CD14-positive monocyte (primary cell): ENCODE data around the gene GRAP. TPM values are rescaled to one million over a fixed set of nuclear protein-coding genes. Genes with fewer than 3 reads are reported as not detected.

Experiments
- DNase-seq, 3 donors: peaks; one replicate each; pipeline ENCODE4 v3.0.0-alpha.2; 2011 to 2022
- H2AFZ ChIP-seq: 2 replicates; pipeline ENCODE4 v1.6.0; 2012; ENCODE audit warnings: mild to moderate bottlenecking, low read depth, low read length, inconsistent platforms; ENCODE audit not compliant: insufficient read depth, poor library complexity, severe bottlenecking
- H3K27ac ChIP-seq, 2 donors: 1 replicate in 1 of 2; 2 replicates in 1 of 2; pipeline ENCODE4 v1.5.1; 2012 to 2013; ENCODE audit warnings: low read length in 2 of 2, control low read depth in 1 of 2, inconsistent platforms in 1 of 2, low read depth in 1 of 2, mild to moderate bottlenecking in 1 of 2
- H3K27me3 ChIP-seq, 2 donors: one replicate each; pipeline versions ENCODE4 v1.6.0 to v1.6.1; 2011 to 2013; ENCODE audit warnings: low read length in 2 of 2; ENCODE audit not compliant: control insufficient read depth in 2 of 2, insufficient read depth in 2 of 2
- H3K36me3 ChIP-seq, 2 donors: replicated peaks in 1 of 2; 1 replicate in 1 of 2; 2 replicates in 1 of 2; pipeline versions ENCODE4 v1.5.1 to v1.6.1; 2012 to 2013; ENCODE audit warnings: low read length in 2 of 2, control low read depth in 1 of 2, inconsistent platforms in 1 of 2, mild to moderate bottlenecking in 1 of 2; ENCODE audit not compliant: insufficient read depth in 2 of 2, control insufficient read depth in 1 of 2
- H3K4me1 ChIP-seq, 2 donors: 1 replicate in 1 of 2; 2 replicates in 1 of 2; pipeline versions ENCODE4 v1.5.1 to v1.6.1; 2012 to 2013; ENCODE audit warnings: low read length in 2 of 2, control low read depth in 1 of 2, inconsistent platforms in 1 of 2, mild to moderate bottlenecking in 1 of 2, moderate library complexity in 1 of 2; ENCODE audit not compliant: insufficient read depth in 2 of 2, control insufficient read depth in 1 of 2
- H3K4me2 ChIP-seq: replicated peaks from 2 replicates; pipeline ENCODE3; 2012; ENCODE audit warnings: low read length, moderate library complexity, mild to moderate bottlenecking; ENCODE audit not compliant: poor library complexity, severe bottlenecking; ENCODE audit errors: extremely low read depth
- H3K4me3 ChIP-seq, 3 experiments: fragments of 200-600 bp in 1 of 3; sonication (generic) in 1 of 3; replicated peaks in 1 of 3; 1 replicate in 2 of 3; 2 replicates in 1 of 3; pipeline ENCODE4 v1.5.1; 2011 to 2013; ENCODE audit warnings: low read length in 3 of 3, mild to moderate bottlenecking in 3 of 3, control low read depth in 2 of 3, low read depth in 2 of 3, inconsistent platforms in 1 of 3, moderate library complexity in 1 of 3
- H3K79me2 ChIP-seq: 2 replicates; pipeline ENCODE4 v1.6.0; 2012; ENCODE audit warnings: mild to moderate bottlenecking, control low read depth, inconsistent platforms, low read length, moderate library complexity; ENCODE audit not compliant: insufficient read depth
- H3K9ac ChIP-seq: 2 replicates; pipeline ENCODE4 v1.6.0; 2017; ENCODE audit warnings: low read length, mild to moderate bottlenecking; ENCODE audit not compliant: insufficient read depth, poor library complexity, severe bottlenecking
- H3K9me3 ChIP-seq, 2 donors: replicated peaks in 1 of 2; 1 replicate in 1 of 2; 2 replicates in 1 of 2; pipeline versions ENCODE4 v1.5.1 to v1.6.1; 2012 to 2013; ENCODE audit warnings: low read length in 2 of 2, control low read depth in 1 of 2; ENCODE audit not compliant: control insufficient read depth in 1 of 2, insufficient read depth in 1 of 2
- H4K20me1 ChIP-seq: 2 replicates; pipeline ENCODE4 v1.6.0; 2012; ENCODE audit warnings: mild to moderate bottlenecking, low read length, control low read depth, moderate library complexity; ENCODE audit not compliant: insufficient read depth
- H3K27ac Mint-ChIP-seq, 7 donors: one replicate each; pipeline ENCODE4 v1.8.0; 2020; ENCODE audit warnings: mild to moderate bottlenecking in 7 of 7, mixed read lengths in 7 of 7, moderate library complexity in 6 of 7, inconsistent platforms in 2 of 7
- H3K27me3 Mint-ChIP-seq, 3 donors: one replicate each; pipeline ENCODE4 v1.8.0; 2021 to 2022; ENCODE audit warnings: low read depth in 3 of 3, mild to moderate bottlenecking in 3 of 3, mixed read lengths in 3 of 3, moderate library complexity in 3 of 3, inconsistent platforms in 1 of 3
- H3K36me3 Mint-ChIP-seq, 2 donors: one replicate each; pipeline ENCODE4 v1.8.0; 2020; ENCODE audit warnings: mixed read lengths in 2 of 2, inconsistent platforms in 1 of 2, mild to moderate bottlenecking in 1 of 2
- H3K4me1 Mint-ChIP-seq: one replicate; pipeline ENCODE4 v1.8.0; 2020; ENCODE audit warnings: mild to moderate bottlenecking, mixed read lengths
- H3K4me3 Mint-ChIP-seq, 2 donors: one replicate each; pipeline ENCODE4 v1.8.0; 2020; ENCODE audit warnings: mild to moderate bottlenecking in 2 of 2, mixed read lengths in 2 of 2, moderate library complexity in 1 of 2
- H3K9me3 Mint-ChIP-seq, 7 donors: one replicate each; pipeline ENCODE4 v1.8.0; 2020 to 2022; ENCODE audit warnings: mixed read lengths in 7 of 7, mild to moderate bottlenecking in 6 of 7, moderate library complexity in 6 of 7, inconsistent platforms in 2 of 7
- WGBS: methylation state at CpG from one replicate; pipeline ENCODE4 v1.1.5; 2013; ENCODE audit warnings: missing lambda C conversion rate; ENCODE audit not compliant: insufficient coverage; 5-methylcytosine and 5-hydroxymethylcytosine counted together
- intact Hi-C, 2 donors: fragments of 100-400 bp; cut with micrococcal nuclease; formaldehyde crosslinking; loops; one replicate each; pipeline versions ENCODE4 v1.15.0 to v1.15.1; 2023
- polyA plus RNA-seq, 3 donors: library from polyadenylated mRNA; depleted of rRNA in 1 of 3; unstranded in 2 of 3; stranded (reverse) in 1 of 3; fragments of 300-500 nt in 2 of 3; fragments of >200 nt in 1 of 3; fragmentation: Illumina TruSeq in 2 of 3; gene quantifications; 1 replicate in 2 of 3; 2 replicates in 1 of 3; pipeline ENCODE4 v1.2.3, GENCODE V29; 2012 to 2021
- TF ChIP-seq, protein P1 (sequence below): fragments of 200-600 bp; IDR thresholded peaks from one replicate; pipeline ENCODE4 v1.8.0; 2022; ENCODE audit warnings: antibody characterized with exemption, mild to moderate bottlenecking

Gene GRAP
- polyA plus RNA-seq, 3 donors: 3.9 to 5.9 (median 4.5) TPM

DNA sequence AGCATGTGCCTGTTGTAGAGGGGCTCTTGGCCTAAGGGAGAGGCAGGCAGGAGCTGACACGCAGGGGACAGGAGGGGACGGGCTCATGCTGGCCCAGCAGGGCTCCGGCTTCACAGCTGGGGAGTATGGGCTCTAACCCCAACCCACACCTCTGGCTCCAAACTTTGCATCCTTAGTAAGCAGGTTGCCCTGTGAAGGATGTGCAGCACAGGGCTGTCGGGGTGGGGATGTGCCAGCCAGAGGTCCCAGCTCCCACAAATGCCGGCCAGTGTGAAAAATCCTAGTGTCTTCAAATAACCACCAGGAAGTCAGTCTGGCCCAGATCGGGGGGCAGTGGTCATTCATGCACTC lies 28.2 kb downstream of the GRAP start:
- H4K20me1 ChIP-seq: no peaks in the 10 kb centered on the region
- H2AFZ ChIP-seq: no peak overlapping the region
- H3K9ac ChIP-seq: peak overlapping the region; percentile 8
- no peak overlapping the region for H3K4me2 ChIP-seq
- H3K36me3 ChIP-seq: no peaks in the 10 kb centered on the region
- Mint-ChIP-seq H3K27ac (no peak overlapping the region), H3K27me3 (peaks cover 3 to 7% (median 3%) of the 10 kb centered on the region in 3 donors), H3K9me3 (peaks cover 0 to 4% (median 0%) of the 10 kb centered on the region in 7 donors), H3K4me3 (no peak overlapping the region), H3K4me1 (no peaks in the 10 kb centered on the region), H3K36me3 (peaks cover 3 to 5% of the 10 kb centered on the region in 2 donors)
- intact Hi-C loops: no loop called here
- no peaks in the 10 kb centered on the region for H3K4me1 ChIP-seq
- TF ChIP-seq, protein P1, sequence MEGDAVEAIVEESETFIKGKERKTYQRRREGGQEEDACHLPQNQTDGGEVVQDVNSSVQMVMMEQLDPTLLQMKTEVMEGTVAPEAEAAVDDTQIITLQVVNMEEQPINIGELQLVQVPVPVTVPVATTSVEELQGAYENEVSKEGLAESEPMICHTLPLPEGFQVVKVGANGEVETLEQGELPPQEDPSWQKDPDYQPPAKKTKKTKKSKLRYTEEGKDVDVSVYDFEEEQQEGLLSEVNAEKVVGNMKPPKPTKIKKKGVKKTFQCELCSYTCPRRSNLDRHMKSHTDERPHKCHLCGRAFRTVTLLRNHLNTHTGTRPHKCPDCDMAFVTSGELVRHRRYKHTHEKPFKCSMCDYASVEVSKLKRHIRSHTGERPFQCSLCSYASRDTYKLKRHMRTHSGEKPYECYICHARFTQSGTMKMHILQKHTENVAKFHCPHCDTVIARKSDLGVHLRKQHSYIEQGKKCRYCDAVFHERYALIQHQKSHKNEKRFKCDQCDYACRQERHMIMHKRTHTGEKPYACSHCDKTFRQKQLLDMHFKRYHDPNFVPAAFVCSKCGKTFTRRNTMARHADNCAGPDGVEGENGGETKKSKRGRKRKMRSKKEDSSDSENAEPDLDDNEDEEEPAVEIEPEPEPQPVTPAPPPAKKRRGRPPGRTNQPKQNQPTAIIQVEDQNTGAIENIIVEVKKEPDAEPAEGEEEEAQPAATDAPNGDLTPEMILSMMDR: no peak
- 100% methylated on average over 2 of the region's 6 CpGs for WGBS
- no peak overlapping the region for H3K4me3 ChIP-seq
- no peak overlapping the region for H3K27ac ChIP-seq
- DNase-seq: no peak
- H3K27me3 ChIP-seq: no peaks in the 10 kb centered on the region
- H3K9me3 ChIP-seq: no peaks in the 10 kb centered on the region
- H3K79me2 ChIP-seq: no peaks in the 10 kb centered on the region

DNA sequence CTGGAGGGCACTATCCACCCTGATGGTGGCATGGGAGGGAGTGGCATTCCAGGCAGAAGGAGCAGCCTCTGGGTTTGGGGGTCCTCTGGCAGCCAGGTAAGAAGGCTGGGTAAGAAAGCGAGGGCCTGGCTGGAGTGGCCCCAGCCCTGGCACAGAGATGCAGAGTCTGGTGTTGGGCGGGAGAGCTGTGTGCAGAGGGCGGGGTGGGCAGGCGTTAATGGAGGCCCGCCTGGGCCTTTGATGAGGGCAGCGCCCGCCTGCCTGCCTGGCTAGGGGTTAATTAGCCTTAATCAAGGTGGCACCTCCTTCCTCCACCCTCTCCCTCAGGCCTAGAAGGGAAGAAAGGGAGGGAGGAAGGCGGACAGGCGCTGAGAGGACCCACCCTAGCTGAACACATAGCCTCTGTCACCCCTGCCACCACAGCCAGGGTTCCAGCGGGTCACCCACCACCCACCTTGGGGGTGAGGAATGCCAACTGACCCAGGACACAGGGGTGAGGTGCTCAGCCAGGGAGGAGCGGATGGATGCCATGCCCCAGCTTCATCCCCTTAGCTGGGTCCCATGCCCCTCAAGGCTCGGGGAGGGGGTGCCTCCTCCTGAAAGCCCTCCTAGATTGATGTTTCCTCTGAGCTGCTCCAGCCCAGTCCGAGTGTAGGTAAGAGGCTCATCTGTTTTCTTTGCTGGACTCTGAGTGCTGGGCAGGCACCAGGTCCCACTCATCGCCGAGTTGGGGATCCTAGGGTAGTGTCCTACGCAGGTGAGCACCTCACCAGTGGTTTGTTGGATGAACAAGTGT lies 28.8 kb downstream of the GRAP start:
- Mint-ChIP-seq H3K27ac (peak overlapping the region in 1 of 7 donors; percentile 48), H3K27me3 (peaks cover 3 to 7% (median 3%) of the 10 kb centered on the region in 3 donors)
- intact Hi-C loops: no loop called here

More for the DNA sequence above, 28.8 kb downstream of the GRAP start:
- Histone ChIP-seq H3K4me3 (no peak overlapping the region), H2AFZ (no peak overlapping the region), H3K9ac (no peak overlapping the region), H4K20me1 (no peaks in the 10 kb centered on the region), H3K79me2 (no peaks in the 10 kb centered on the region), H3K9me3 (no peaks in the 10 kb centered on the region), H3K27ac (no peak overlapping the region), H3K36me3 (no peaks in the 10 kb centered on the region), H3K4me1 (no peaks in the 10 kb centered on the region), H3K27me3 (no peaks in the 10 kb centered on the region), H3K4me2 (no peak overlapping the region)
- Mint-ChIP-seq H3K4me1 (no peaks in the 10 kb centered on the region), H3K4me3 (no peak overlapping the region), H3K9me3 (peaks cover 0 to 4% (median 0%) of the 10 kb centered on the region in 7 donors), H3K36me3 (peaks cover 3 to 5% of the 10 kb centered on the region in 2 donors)
- TF ChIP-seq, protein P1: no peak
- 84% methylated on average over 5 of the region's 16 CpGs for WGBS
- DNase-seq: no peak
